Thoracic aorta (tissue), 2 donors: Measurements from ENCODE around the gene HSPB7. TPM values are rescaled to one million over a fixed set of nuclear protein-coding genes. Genes with fewer than 3 reads are reported as not detected.
"Not testable (repeated sequence)": the region's sequence is repeated elsewhere in the genome, so short reads cannot be mapped to it uniquely, and the experiment has no call there.

ENCODE experiments used
- ATAC-seq: fragments of 150-250 bp; one replicate; pipeline ENCODE4 v1.8.0; 2017; ENCODE audit warnings: low read depth; ENCODE audit not compliant: insufficient number of reproducible peaks, low FRiP score
- DNase-seq: peaks from one replicate; pipeline ENCODE4 v3.0.0-alpha.2; 2020; ENCODE audit warnings: low spot score
- H3K27ac ChIP-seq, 2 donors: fragments of 200-600 bp; sonication (generic); 1 replicate in 1 of 2; 2 replicates in 1 of 2; pipeline ENCODE4 v1.5.1; 2016; ENCODE audit warnings: mild to moderate bottlenecking in 2 of 2, moderate library complexity in 2 of 2
- H3K27me3 ChIP-seq: fragments of 200-600 bp; sonication (generic); replicated peaks from 2 replicates; pipeline ENCODE4 v1.6.0; 2016; ENCODE audit warnings: mild to moderate bottlenecking; ENCODE audit not compliant: insufficient read depth
- H3K36me3 ChIP-seq: fragments of 200-600 bp; sonication (generic); one replicate; pipeline ENCODE4 v1.5.1; 2016
- H3K4me1 ChIP-seq, 2 donors: fragments of 200-600 bp; sonication (generic); 1 replicate in 1 of 2; 2 replicates in 1 of 2; pipeline versions ENCODE4 v1.5.1 to v1.6.0; 2016; ENCODE audit warnings: low read depth in 2 of 2, mild to moderate bottlenecking in 1 of 2; ENCODE audit not compliant: control insufficient read depth in 1 of 2
- H3K4me3 ChIP-seq: fragments of 200-600 bp; sonication (generic); 2 replicates; pipeline ENCODE4 v1.5.1; 2016; ENCODE audit warnings: mild to moderate bottlenecking
- H3K9me3 ChIP-seq: fragments of 200-600 bp; sonication (generic); 2 replicates; pipeline ENCODE4 v1.5.1; 2016
- CTCF ChIP-seq: fragments of 200-600 bp; sonication (generic); IDR thresholded peaks from one replicate; pipeline ENCODE4 v1.5.1; 2019; ENCODE audit warnings: antibody characterized with exemption
- total RNA-seq, 2 donors: library from RNA; depleted of rRNA; stranded (reverse); fragments of >200 nt; gene quantifications; one replicate each; pipeline versions ENCODE4 v1.1.0 to v1.2.3, GENCODE V29; 2016

HSPB7 gene
- total RNA-seq, 2 donors from 2014 or later, result 223 to 430 TPM

DNA sequence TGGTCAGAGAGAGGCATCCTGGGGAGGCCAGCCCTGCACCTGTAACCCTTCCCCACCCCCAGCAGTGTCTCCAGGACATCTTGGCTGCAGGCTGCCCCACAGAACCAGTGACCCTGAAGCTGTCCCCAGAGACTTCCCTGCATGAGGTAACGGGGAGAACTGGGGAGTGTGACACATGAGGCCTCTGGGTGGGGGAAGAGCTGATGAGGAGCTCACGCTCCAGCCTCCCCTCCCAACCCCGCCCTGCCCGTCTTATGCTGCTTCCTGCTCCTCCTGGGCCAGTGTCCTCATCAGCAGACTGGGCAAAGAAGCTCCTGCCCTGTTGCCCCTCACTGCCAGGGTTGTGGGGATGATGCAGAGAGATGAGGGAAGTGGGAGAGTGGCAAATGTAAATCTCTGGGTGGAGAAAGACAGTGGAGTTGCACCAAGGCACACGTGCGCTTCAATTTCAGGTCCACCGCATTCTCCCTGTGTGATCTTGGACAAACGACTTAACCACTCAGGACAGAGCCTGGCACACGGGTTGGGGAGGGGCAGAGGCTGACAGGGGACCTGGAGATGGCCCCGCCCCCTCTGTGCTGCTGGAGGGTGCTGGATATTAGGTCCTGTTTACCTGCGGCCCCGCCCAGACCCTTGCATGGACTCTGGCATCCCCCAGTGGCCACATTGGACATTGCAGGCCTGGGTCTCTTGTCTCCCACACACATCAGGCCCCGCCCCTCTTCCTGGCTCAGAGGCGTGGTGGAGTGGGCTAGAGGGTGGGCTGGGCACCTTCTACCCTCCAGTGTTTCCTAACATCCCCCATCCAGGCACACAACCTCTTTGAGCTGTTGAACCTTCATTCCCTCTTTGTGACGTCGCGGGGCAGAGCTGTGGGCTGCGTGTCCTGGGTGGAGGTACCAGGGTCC lies 38.0 kb upstream of the HSPB7 start:
- DNase-seq, result peak; percentile 62
- Histone ChIP-seq H3K27me3 (no peaks in the 10 kb centered on the region), H3K4me1 (no peaks in the 10 kb centered on the region), H3K9me3 (no peaks in the 10 kb centered on the region), H3K4me3 (no peak overlapping the region), H3K36me3 (no peaks in the 10 kb centered on the region), H3K27ac (no peak overlapping the region)
- no peak for ATAC-seq
- TF ChIP-seq CTCF, result peak; percentile 94

- Histone ChIP-seq H3K4me1 (no peaks in the 10 kb centered on the region), H3K27ac (no peak overlapping the region), H3K36me3 (no peaks in the 10 kb centered on the region), H3K9me3 (no peaks in the 10 kb centered on the region), H3K4me3 (no peak overlapping the region), H3K27me3 (no peaks in the 10 kb centered on the region)
- TF ChIP-seq CTCF, result no peak
- no peak for ATAC-seq
- no peak for DNase-seq
Measured at GRCh38 chr1:16054598-16055540, 37.0 kb upstream of the HSPB7 start.

DNA sequence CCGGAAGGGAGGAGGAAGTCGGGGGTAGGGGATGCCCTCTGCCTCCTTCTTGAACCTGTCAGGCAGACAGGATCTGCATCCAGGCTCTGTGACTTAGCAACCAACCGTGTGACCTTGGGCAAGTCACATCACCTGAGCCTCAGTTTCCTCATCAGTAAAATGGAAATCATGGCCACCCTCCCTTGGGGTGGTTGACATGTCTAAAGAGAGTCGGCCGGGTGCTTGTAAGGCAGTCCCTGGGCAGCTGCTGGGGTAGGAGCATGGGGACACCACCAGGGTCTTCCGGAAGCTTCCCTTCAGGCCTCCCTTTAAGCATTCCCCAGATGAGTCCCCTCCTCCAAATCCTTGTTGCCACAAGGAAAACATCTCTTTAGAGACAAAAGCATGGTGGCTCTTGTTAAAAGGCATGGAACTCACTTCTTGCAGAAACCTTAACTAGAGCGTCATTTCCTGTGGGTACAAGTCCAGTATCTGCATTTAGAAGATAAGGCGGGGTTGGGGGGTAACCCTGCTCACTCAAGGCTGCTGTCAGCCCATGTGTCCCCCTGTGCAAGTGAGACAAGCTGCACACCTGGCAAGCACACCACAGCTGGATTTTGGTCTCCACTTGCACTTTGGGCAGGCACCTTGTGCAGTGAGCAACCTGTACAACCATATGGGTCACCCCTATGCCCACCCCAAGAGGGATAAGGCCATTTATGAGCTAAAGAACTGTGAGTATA lies 36.1 kb upstream of the HSPB7 start:
- no peak overlapping the region for H3K4me3 ChIP-seq
- no peak overlapping the region for H3K27ac ChIP-seq
- no peaks in the 10 kb centered on the region for H3K36me3 ChIP-seq
- ATAC-seq (no peak), DNase-seq (no peak)
- H3K4me1 ChIP-seq, result peaks cover 0 to 2% of the 10 kb centered on the region in 2 donors
- no peaks in the 10 kb centered on the region for H3K27me3 ChIP-seq
- no peak for TF ChIP-seq CTCF
- no peaks in the 10 kb centered on the region for H3K9me3 ChIP-seq

GRCh38 chr1:16051949-16052348 lies 34.1 kb upstream of the HSPB7 start:
- not testable (repeated sequence) for DNase-seq, H3K27me3 ChIP-seq, H3K27ac ChIP-seq, H3K4me1 ChIP-seq, H3K9me3 ChIP-seq, H3K36me3 ChIP-seq, ATAC-seq, H3K4me3 ChIP-seq

GRCh38 chr1:16051039-16051438 lies 33.2 kb upstream of the HSPB7 start:
- H3K4me1 ChIP-seq, result peaks cover 0 to 8% of the 10 kb centered on the region in 2 donors
- no peak for ATAC-seq
- no peak for TF ChIP-seq CTCF

More at GRCh38 chr1:16051039-16051438, 33.2 kb upstream of the HSPB7 start:
- no peaks in the 10 kb centered on the region for H3K9me3 ChIP-seq
- no peaks in the 10 kb centered on the region for H3K36me3 ChIP-seq
- no peak for DNase-seq
- no peaks in the 10 kb centered on the region for H3K27me3 ChIP-seq
- no peak overlapping the region for H3K27ac ChIP-seq
- no peak overlapping the region for H3K4me3 ChIP-seq
